K562 (cell line): ENCODE measurements around the gene CCDC106. TPM values are rescaled to one million over a fixed set of nuclear protein-coding genes. Genes with fewer than 3 reads are reported as not detected.

Source experiments
- ATAC-seq: fragments of 200-7000 bp; cut with Tn5 transposase; 3 replicates; pipeline ENCODE4 v1.9.1; 2020; ENCODE audit warnings: moderate library complexity
- BruUV-seq: library from RNA; stranded (reverse); fragments of 400-500 nt; replicated peaks from 2 replicates; lab custom pipeline; 2021; lab: Mats Ljungman, UMichigan
- CTCF ChIA-PET: fragments of 300-600 bp; formaldehyde crosslinking; extraction: SDS; loops from one replicate; lab custom pipeline; 2021; ENCODE audit warnings: low intra/inter-chr PET ratio; lab: Yijun Ruan, JAX
- POLR2A ChIA-PET: fragments of 300-600, 350-650 bp; sonication (Branson Sonifier 250); formaldehyde crosslinking; extraction: SDS; loops from one replicate; lab custom pipeline; 2021; ENCODE audit warnings: antibody characterized with exemption, inconsistent platforms; lab: Yijun Ruan, JAX
- DNase-seq, 4 experiments: peaks; one replicate each; pipeline versions ENCODE4 v3.0.0 to v3.0.0-alpha.2; 2011 to 2018; ENCODE audit warnings: low spot score in 3 of 4, mixed read lengths in 3 of 4; ENCODE audit errors: extremely low read depth in 1 of 4
- FAIRE-seq: peaks from 2 replicates; lab custom pipeline; 2011; peaks lifted over from hg19 to GRCh38; lab: Jason Lieb, UNC
- H2AFZ ChIP-seq: 2 replicates; pipeline ENCODE4 v1.6.0; 2011; ENCODE audit warnings: low read depth, low read length, control low read depth, inconsistent platforms
- H3K27ac ChIP-seq: fragments of 200-600 bp; 3 replicates; pipeline ENCODE4 v1.8.0; 2011; ENCODE audit warnings: low read depth, mild to moderate bottlenecking, control low read depth, inconsistent platforms, low read length, moderate library complexity, mixed read lengths; ENCODE audit errors: extremely low read depth
- H3K27me3 ChIP-seq, 2 experiments: fragments of 300-600 bp in 1 of 2; 2 replicates in 1 of 2; 3 replicates in 1 of 2; pipeline versions ENCODE4 v1.6.0 to v1.8.0; 2011; ENCODE audit warnings: inconsistent platforms in 2 of 2, low read length in 2 of 2, mild to moderate bottlenecking in 1 of 2, mixed read lengths in 1 of 2, moderate library complexity in 1 of 2; ENCODE audit not compliant: control insufficient read depth in 2 of 2, insufficient read depth in 2 of 2
- H3K36me3 ChIP-seq: fragments of 300-600 bp; 3 replicates; pipeline ENCODE4 v1.8.0; 2011; ENCODE audit warnings: mild to moderate bottlenecking, low read length, inconsistent platforms; ENCODE audit not compliant: control insufficient read depth, insufficient read depth
- H3K4me1 ChIP-seq, 2 experiments: fragments of 200-600 bp in 1 of 2; replicated peaks in 1 of 2; 2 replicates in 1 of 2; 3 replicates in 1 of 2; pipeline versions ENCODE4 v1.5.1 to v1.8.0; 2011; ENCODE audit warnings: inconsistent platforms in 2 of 2, low read length in 2 of 2, mild to moderate bottlenecking in 1 of 2, mixed read lengths in 1 of 2, moderate library complexity in 1 of 2; ENCODE audit not compliant: control insufficient read depth in 2 of 2, insufficient read depth in 2 of 2
- H3K4me2 ChIP-seq: 2 replicates; pipeline ENCODE4 v1.6.1; 2011; ENCODE audit warnings: low read length, control low read depth, inconsistent platforms, mixed read lengths; ENCODE audit not compliant: insufficient read depth
- H3K4me3 ChIP-seq: fragments of 200-600 bp; sonication (generic), shearing (Covaris generic); 2 replicates; pipeline ENCODE4 v1.5.1; 2016; ENCODE audit warnings: control low read depth, inconsistent platforms
- H3K79me2 ChIP-seq: fragments of 200-600 bp; 3 replicates; pipeline ENCODE4 v1.8.0; 2011; ENCODE audit warnings: low read length, inconsistent platforms; ENCODE audit not compliant: control insufficient read depth, insufficient read depth
- H3K9ac ChIP-seq, 2 experiments: 2 replicates each; pipeline versions ENCODE4 v1.6.0 to v1.6.1; 2011; ENCODE audit warnings: low read depth in 2 of 2, low read length in 2 of 2, control low read depth in 1 of 2, inconsistent platforms in 1 of 2, mild to moderate bottlenecking in 1 of 2, mixed read lengths in 1 of 2; ENCODE audit not compliant: insufficient read depth in 1 of 2
- H3K9me1 ChIP-seq: one replicate; pipeline ENCODE4 v1.6.0; 2011; ENCODE audit warnings: inconsistent platforms, mild to moderate bottlenecking, low read length, moderate library complexity; ENCODE audit not compliant: control insufficient read depth, insufficient read depth
- H3K9me3 ChIP-seq: replicated peaks from 2 replicates; pipeline ENCODE4 v1.5.1; 2011; ENCODE audit warnings: low read depth, low read length, inconsistent platforms; ENCODE audit not compliant: control insufficient read depth, insufficient read depth
- H4K20me1 ChIP-seq: replicated peaks from 2 replicates; pipeline ENCODE4 v1.6.1; 2011; ENCODE audit warnings: low read length, inconsistent platforms, mixed read lengths; ENCODE audit not compliant: control insufficient read depth, insufficient read depth
- ARNT ChIP-seq, 2 experiments: fragments of 450-650 bp; IDR thresholded peaks; 2 replicates each; pipeline ENCODE4 v1.6.1; 2016; ENCODE audit warnings: mild to moderate bottlenecking in 1 of 2
- BACH1 ChIP-seq: fragments of 200-800 bp; sonication (Bioruptor generic); IDR thresholded peaks from 2 replicates; pipeline ENCODE4 v1.6.1; 2016; ENCODE audit warnings: missing genetic modification characterization, missing compliant biosample characterization
- BRF1 ChIP-seq: IDR thresholded peaks from 3 replicates; pipeline ENCODE4 v1.6.1; 2011; ENCODE audit warnings: borderline replicate concordance, mild to moderate bottlenecking; ENCODE audit not compliant: insufficient read length; ENCODE audit errors: extremely low read depth
- MECOM ChIP-seq: fragments of 250-450 bp; sonication (Bioruptor Pico); IDR thresholded peaks from 2 replicates; pipeline ENCODE4 v1.8.0; 2022; ENCODE audit warnings: inconsistent platforms
- NCOA6 ChIP-seq: fragments of 450-650 bp; IDR thresholded peaks from 2 replicates; pipeline ENCODE4 v1.6.1; 2017; ENCODE audit warnings: mild to moderate bottlenecking
- POLR2G ChIP-seq: fragments of 200-400 bp; formaldehyde crosslinking; IDR thresholded peaks from 2 replicates; pipeline ENCODE4 v1.6.1; 2017; ENCODE audit warnings: low read depth, mild to moderate bottlenecking, antibody characterized with exemption, low read length, moderate library complexity
- SUPT5H ChIP-seq: fragments of 450-650 bp; IDR thresholded peaks from 2 replicates; pipeline ENCODE4 v1.6.1; 2016
- TAF9B ChIP-seq: fragments of 450-650 bp; IDR thresholded peaks from 2 replicates; pipeline ENCODE4 v1.6.1; 2018; ENCODE audit warnings: mild to moderate bottlenecking; ENCODE audit not compliant: partially characterized antibody
- TCFL5 ChIP-seq: fragments of 250-450 bp; sonication (Bioruptor Pico); conservative IDR thresholded peaks from 2 replicates; pipeline ENCODE4 v1.6.1; 2021; ENCODE audit warnings: mild to moderate bottlenecking, moderate library complexity, matching md5 sums
- ZNF140 ChIP-seq: fragments of 250-450 bp; sonication (Bioruptor Pico); IDR thresholded peaks from 2 replicates; pipeline ENCODE4 v1.8.0; 2021; ENCODE audit warnings: moderate library complexity, mild to moderate bottlenecking, inconsistent platforms
- ZNF764 ChIP-seq: fragments of 250-450 bp; sonication (Bioruptor Pico); IDR thresholded peaks from 2 replicates; pipeline ENCODE4 v1.4.0; 2020; ENCODE audit warnings: low read depth, mild to moderate bottlenecking, moderate library complexity
- ZZZ3 ChIP-seq: fragments of 450-650 bp; IDR thresholded peaks from 2 replicates; pipeline ENCODE4 v1.6.1; 2016; ENCODE audit warnings: antibody characterized with exemption, mild to moderate bottlenecking, moderate library complexity
- WGBS: fragments of 100-300 bp; shearing (Covaris generic); methylation state at CpG from one replicate; pipeline ENCODE4 v1.1.6; 2016; ENCODE audit warnings: low coverage, mixed read lengths; ENCODE audit not compliant: insufficient coverage; ENCODE audit errors: missing lambda C conversion rate; 5-methylcytosine and 5-hydroxymethylcytosine counted together
- in situ Hi-C: fragments of 300-500 bp; cut with MboI; formaldehyde crosslinking; loops from 4 replicates; pipeline ENCODE4 v1.15.0; 2018; ENCODE audit warnings: inconsistent platforms, mixed read lengths
- intact Hi-C: fragments of 100-400 bp; cut with micrococcal nuclease; formaldehyde crosslinking; loops from 2 replicates; pipeline ENCODE4 v1.14.2; 2022
- polyA plus RNA-seq, 8 experiments: library from polyadenylated mRNA; depleted of rRNA in 4 of 8; stranded (reverse) in 5 of 8; unstranded in 3 of 8; fragments of >200 nt; fragmentation: Nextera tagmentation in 2 of 8; fragmentation: Illumina TruSeq in 1 of 8; extraction: Ambion mirVana in 2 of 8; extraction: Trizol in 1 of 8; gene quantifications; 2 replicates each; pipeline versions ENCODE4 v1.2.1 to v1.2.3, GENCODE V29; 2011 to 2014; ENCODE audit warnings: inconsistent platforms in 1 of 8, missing spikeins in 1 of 8
- total RNA-seq, 7 experiments: library from RNA; depleted of rRNA in 6 of 7; stranded (reverse); fragments of >200 nt in 6 of 7; fragmentation: Illumina TruSeq in 2 of 7; extraction: Trizol in 2 of 7; gene quantifications; 2 replicates each; pipeline versions ENCODE4 v1.2.1 to v1.2.3, GENCODE V29; 2011 to 2021; ENCODE audit warnings: low replicate concordance in 1 of 7
- TF ChIP-seq, protein P1 (sequence below), 2 experiments: fragments of 450-650 bp; IDR thresholded peaks; 2 replicates each; pipeline ENCODE4 v1.6.1; 2016
- TF ChIP-seq, protein P2 (sequence below): sonication (generic); formaldehyde crosslinking; IDR thresholded peaks from 2 replicates; pipeline ENCODE4 v1.5.0; 2020; ENCODE audit warnings: missing genetic modification reagents

CCDC106 gene
- total and polyA plus RNA-seq, 9 of the 15 experiments (the other 6 are each of a cell fraction or from before 2014, with no cell fraction given), result 0.10 to 27.5 (median 15.0) TPM; not detected in 1

GRCh38 chr19:55669418-55670279 is 21.6 kb downstream of the CCDC106 start:
- 91% methylated on average over 33 of the region's 43 CpGs for WGBS
- CTCF ChIA-PET, result no interaction called here
- intact Hi-C loops, result no loop called here

More at GRCh38 chr19:55669418-55670279, 21.6 kb downstream of the CCDC106 start:
- Histone ChIP-seq H3K9ac (no peak overlapping the region), H4K20me1 (peaks cover 53% of the 10 kb centered on the region), H3K9me1 (peaks cover 5% of the 10 kb centered on the region), H3K4me1 (peaks cover 25 to 43% of the 10 kb centered on the region in 2 experiments), H3K27ac (no peak overlapping the region), H3K4me3 (no peak overlapping the region), H3K9me3 (no peaks in the 10 kb centered on the region), H3K79me2 (peaks cover 83% of the 10 kb centered on the region), H3K4me2 (no peak overlapping the region), H3K36me3 (peaks cover 93% of the 10 kb centered on the region), H3K27me3 (no peaks in the 10 kb centered on the region)
- ATAC-seq, result no peak
- no TSS peak for BruUV-seq
- POLR2A ChIA-PET, result interaction anchor here (1.1 to 3.1 kb wide), 2 partner anchors 13 to 15 kb away, joined by 6 to 11 read pairs; partner anchors contain the start of gene U2AF2
- no peak for FAIRE-seq
- DNase-seq, result no peak
- TF ChIP-seq POLR2G (peak; percentile 49), SUPT5H (peak; percentile 28; the same call in 1 of the 2 replicates), ARNT (IDR thresholded peaks at IDR 0.05) (no peak), BRF1 (no peak), ZZZ3 (no peak), BACH1 (no peak), MECOM (no peak), TAF9B (no peak), ZNF140 (CRISPR knock-in tag) (no peak), NCOA6 (no peak), TCFL5 (no peak), ZNF764 (CRISPR knock-in tag) (no peak)
- TF ChIP-seq, protein P1, sequence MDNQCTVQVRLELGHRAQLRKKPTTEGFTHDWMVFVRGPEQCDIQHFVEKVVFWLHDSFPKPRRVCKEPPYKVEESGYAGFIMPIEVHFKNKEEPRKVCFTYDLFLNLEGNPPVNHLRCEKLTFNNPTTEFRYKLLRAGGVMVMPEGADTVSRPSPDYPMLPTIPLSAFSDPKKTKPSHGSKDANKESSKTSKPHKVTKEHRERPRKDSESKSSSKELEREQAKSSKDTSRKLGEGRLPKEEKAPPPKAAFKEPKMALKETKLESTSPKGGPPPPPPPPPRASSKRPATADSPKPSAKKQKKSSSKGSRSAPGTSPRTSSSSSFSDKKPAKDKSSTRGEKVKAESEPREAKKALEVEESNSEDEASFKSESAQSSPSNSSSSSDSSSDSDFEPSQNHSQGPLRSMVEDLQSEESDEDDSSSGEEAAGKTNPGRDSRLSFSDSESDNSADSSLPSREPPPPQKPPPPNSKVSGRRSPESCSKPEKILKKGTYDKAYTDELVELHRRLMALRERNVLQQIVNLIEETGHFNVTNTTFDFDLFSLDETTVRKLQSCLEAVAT (IDR thresholded peaks at IDR 0.05), result 0 out of 4 replicates have a peak, but pooled peaks of 1 of the 2 experiments have one; percentile 24
- TF ChIP-seq, protein P2, sequence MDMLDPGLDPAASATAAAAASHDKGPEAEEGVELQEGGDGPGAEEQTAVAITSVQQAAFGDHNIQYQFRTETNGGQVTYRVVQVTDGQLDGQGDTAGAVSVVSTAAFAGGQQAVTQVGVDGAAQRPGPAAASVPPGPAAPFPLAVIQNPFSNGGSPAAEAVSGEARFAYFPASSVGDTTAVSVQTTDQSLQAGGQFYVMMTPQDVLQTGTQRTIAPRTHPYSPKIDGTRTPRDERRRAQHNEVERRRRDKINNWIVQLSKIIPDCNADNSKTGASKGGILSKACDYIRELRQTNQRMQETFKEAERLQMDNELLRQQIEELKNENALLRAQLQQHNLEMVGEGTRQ (CRISPR knock-in tag), result no peak
- TF ChIP-seq, all 486 proteins: peak for 3
- no peak overlapping the region for H2AFZ ChIP-seq
- in situ Hi-C loops, result no loop called here
